Natural killer cell (primary cell): Measurements from ENCODE around the gene PAIP2. TPM values are rescaled to one million over a fixed set of nuclear protein-coding genes. Genes with fewer than 3 reads are reported as not detected.

Experiments used
- ATAC-seq, 3 donors: fragments of 150-1000 bp in 2 of 3; fragments of 200-7000 bp in 1 of 3; cut with Tn5 transposase; 1 replicate in 1 of 3; 2 replicates in 2 of 3; pipeline ENCODE4 v1.10.0; 2021; ENCODE audit warnings: mild to moderate bottlenecking in 2 of 3, moderate library complexity in 2 of 3
- DNase-seq, 2 donors: peaks; one replicate each; pipeline versions ENCODE4 v3.0.0 to v3.0.0-alpha.2; 2013 to 2021; ENCODE audit warnings: mixed read lengths in 1 of 2
- H3K27ac ChIP-seq: one replicate; pipeline ENCODE4 v1.5.1; 2013; ENCODE audit warnings: mild to moderate bottlenecking, low read length
- H3K27me3 ChIP-seq: one replicate; pipeline ENCODE4 v1.6.1; 2013; ENCODE audit warnings: low read length; ENCODE audit not compliant: control insufficient read depth, insufficient read depth
- H3K36me3 ChIP-seq: one replicate; pipeline ENCODE4 v1.6.1; 2013; ENCODE audit warnings: low read length; ENCODE audit not compliant: control insufficient read depth, insufficient read depth
- H3K4me1 ChIP-seq: one replicate; pipeline ENCODE4 v1.6.1; 2013; ENCODE audit warnings: low read length; ENCODE audit not compliant: control insufficient read depth, insufficient read depth
- H3K4me3 ChIP-seq: one replicate; pipeline ENCODE4 v1.5.1; 2013; ENCODE audit warnings: low read length
- H3K9me3 ChIP-seq: one replicate; pipeline ENCODE4 v1.6.1; 2013; ENCODE audit warnings: low read length; ENCODE audit not compliant: control insufficient read depth, insufficient read depth
- H3K27ac Mint-ChIP-seq, 2 donors: one replicate each; pipeline ENCODE4 v1.8.0; 2022; ENCODE audit warnings: mild to moderate bottlenecking in 2 of 2, mixed read lengths in 2 of 2, moderate library complexity in 1 of 2
- H3K27me3 Mint-ChIP-seq, 2 donors: one replicate each; pipeline ENCODE4 v1.8.0; 2022; ENCODE audit warnings: low read depth in 2 of 2, mixed read lengths in 2 of 2
- H3K36me3 Mint-ChIP-seq: one replicate; pipeline ENCODE4 v1.8.0; 2022; ENCODE audit warnings: mixed read lengths
- H3K4me1 Mint-ChIP-seq, 2 donors: one replicate each; pipeline ENCODE4 v1.8.0; 2022; ENCODE audit warnings: mixed read lengths in 2 of 2
- H3K4me3 Mint-ChIP-seq: one replicate; pipeline ENCODE4 v1.8.0; 2022; ENCODE audit warnings: mild to moderate bottlenecking, moderate library complexity, mixed read lengths
- H3K9me3 Mint-ChIP-seq, 2 donors: one replicate each; pipeline ENCODE4 v1.8.0; 2022; ENCODE audit warnings: mixed read lengths in 2 of 2
- WGBS: methylation state at CpG from one replicate; pipeline ENCODE4 v1.1.7; 2013; ENCODE audit warnings: missing lambda C conversion rate; ENCODE audit not compliant: insufficient coverage; 5-methylcytosine and 5-hydroxymethylcytosine counted together
- intact Hi-C: fragments of 100-400 bp; cut with micrococcal nuclease; formaldehyde crosslinking; loops from one replicate; pipeline ENCODE4 v1.14.2; 2022
- total RNA-seq, 4 donors: library from RNA; stranded (reverse); fragments of 120-200 nt in 1 of 4; gene quantifications; one replicate each; pipeline versions ENCODE4 v1.2.3 to v1.2.4, GENCODE V29; 2013 to 2022
- TF ChIP-seq, protein P1 (sequence below): fragments of 200-600 bp; IDR thresholded peaks from one replicate; pipeline ENCODE4 v1.8.0; 2022; ENCODE audit warnings: antibody characterized with exemption

PAIP2 gene
- total RNA-seq, 3 donors from 2014 or later (not counting 1 experiment from before 2014, with no cell fraction given): 105 to 126 (median 110) TPM

DNA sequence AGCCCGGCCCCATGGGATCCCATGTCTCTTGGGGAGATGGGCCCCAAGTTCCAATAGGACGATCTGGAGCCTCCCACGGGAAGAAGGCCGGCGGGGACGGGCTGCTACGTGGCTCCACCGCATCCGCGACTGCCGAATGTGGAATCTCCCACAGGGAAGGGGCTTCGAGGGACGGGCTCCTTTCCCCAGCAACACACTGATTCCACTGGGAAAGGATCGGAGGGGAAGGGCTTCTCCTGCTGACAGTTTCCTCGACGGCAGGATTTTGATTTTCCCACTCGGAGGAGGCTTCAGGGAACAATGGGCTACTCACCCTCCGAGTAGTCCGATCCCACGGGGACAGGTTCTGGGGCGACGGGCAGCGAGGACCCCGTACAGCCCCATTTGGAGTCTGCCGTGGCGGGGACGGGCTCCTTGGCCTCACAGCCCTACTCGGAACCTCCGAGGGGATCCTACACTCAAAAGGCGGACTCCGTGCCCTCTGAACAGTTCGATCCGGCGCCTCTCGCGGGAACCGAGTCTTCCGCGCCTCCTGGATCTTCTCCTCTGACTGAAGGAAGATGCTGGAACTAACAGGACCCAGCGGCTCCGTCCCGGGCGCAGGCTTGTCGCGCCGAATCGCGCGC lies 52.0 kb downstream of the PAIP2 start:
- Histone ChIP-seq H3K4me1 (peaks cover 55% of the 10 kb centered on the region), H3K27ac (no peak overlapping the region), H3K4me3 (peak overlapping the region; percentile 62), H3K27me3 (no peaks in the 10 kb centered on the region), H3K36me3 (no peaks in the 10 kb centered on the region), H3K9me3 (no peaks in the 10 kb centered on the region)
- H3K4me3 Mint-ChIP-seq: peak overlapping the region; percentile 88
- TF ChIP-seq, protein P1, sequence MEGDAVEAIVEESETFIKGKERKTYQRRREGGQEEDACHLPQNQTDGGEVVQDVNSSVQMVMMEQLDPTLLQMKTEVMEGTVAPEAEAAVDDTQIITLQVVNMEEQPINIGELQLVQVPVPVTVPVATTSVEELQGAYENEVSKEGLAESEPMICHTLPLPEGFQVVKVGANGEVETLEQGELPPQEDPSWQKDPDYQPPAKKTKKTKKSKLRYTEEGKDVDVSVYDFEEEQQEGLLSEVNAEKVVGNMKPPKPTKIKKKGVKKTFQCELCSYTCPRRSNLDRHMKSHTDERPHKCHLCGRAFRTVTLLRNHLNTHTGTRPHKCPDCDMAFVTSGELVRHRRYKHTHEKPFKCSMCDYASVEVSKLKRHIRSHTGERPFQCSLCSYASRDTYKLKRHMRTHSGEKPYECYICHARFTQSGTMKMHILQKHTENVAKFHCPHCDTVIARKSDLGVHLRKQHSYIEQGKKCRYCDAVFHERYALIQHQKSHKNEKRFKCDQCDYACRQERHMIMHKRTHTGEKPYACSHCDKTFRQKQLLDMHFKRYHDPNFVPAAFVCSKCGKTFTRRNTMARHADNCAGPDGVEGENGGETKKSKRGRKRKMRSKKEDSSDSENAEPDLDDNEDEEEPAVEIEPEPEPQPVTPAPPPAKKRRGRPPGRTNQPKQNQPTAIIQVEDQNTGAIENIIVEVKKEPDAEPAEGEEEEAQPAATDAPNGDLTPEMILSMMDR: no peak
- H3K36me3 Mint-ChIP-seq: no peaks in the 10 kb centered on the region
- WGBS: 17% methylated on average over 49 of the region's 49 CpGs
- peaks cover 39 to 41% of the 10 kb centered on the region in 2 donors for H3K4me1 Mint-ChIP-seq
- DNase-seq (no peak), ATAC-seq (no peak)
- H3K9me3 Mint-ChIP-seq: no peaks in the 10 kb centered on the region
- no peaks in the 10 kb centered on the region for H3K27me3 Mint-ChIP-seq
- intact Hi-C loops: loop anchor here (5.0 kb wide), 1 partner anchor 121 kb away; no protein-coding TSS in a partner anchor
- H3K27ac Mint-ChIP-seq: peak overlapping the region; percentile 62 to 95

GRCh38 chr5:139394123-139394653 lies 52.5 kb downstream of the PAIP2 start:
- H3K36me3 Mint-ChIP-seq: no peaks in the 10 kb centered on the region
- no peaks in the 10 kb centered on the region for H3K9me3 ChIP-seq
- no peaks in the 10 kb centered on the region for H3K27me3 Mint-ChIP-seq
- H3K4me1 Mint-ChIP-seq: peaks cover 39 to 40% of the 10 kb centered on the region in 2 donors
- no peaks in the 10 kb centered on the region for H3K27me3 ChIP-seq
- H3K4me3 ChIP-seq: peak overlapping the region; percentile 62
- ATAC-seq: peak in 2 of 3 donors; percentile 10 to 27
- intact Hi-C loops: loop anchor here (5.0 kb wide), 1 partner anchor 122 kb away; no protein-coding TSS in a partner anchor
- no peak overlapping the region for H3K27ac Mint-ChIP-seq
- peak overlapping the region; percentile 88 for H3K4me3 Mint-ChIP-seq
- peak; percentile 48 to 69 for DNase-seq
- TF ChIP-seq, protein P1: peak; percentile 37
- H3K27ac ChIP-seq: no peak overlapping the region
- peaks cover 49% of the 10 kb centered on the region for H3K4me1 ChIP-seq
- H3K36me3 ChIP-seq: no peaks in the 10 kb centered on the region
- no peaks in the 10 kb centered on the region for H3K9me3 Mint-ChIP-seq
- 22% methylated on average over 62 of the region's 62 CpGs for WGBS

GRCh38 chr5:139394654-139395566 lies 53.3 kb downstream of the PAIP2 start, which contains the start of gene PROB1:
Gene PROB1 (minus strand): TSS chr5:139395104. CDS start chr5:139395081, 23 bp downstream.
- no peaks in the 10 kb centered on the region for H3K36me3 ChIP-seq
- TF ChIP-seq, protein P1: no peak
- H3K36me3 Mint-ChIP-seq: no peaks in the 10 kb centered on the region
- peaks cover 35 to 38% of the 10 kb centered on the region in 2 donors for H3K4me1 Mint-ChIP-seq
- H3K4me3 Mint-ChIP-seq: peak within 1 kb of the TSS; percentile 88
- no peak within 1 kb of the TSS for H3K27ac Mint-ChIP-seq
- H3K4me3 ChIP-seq: peak within 1 kb of the TSS; percentile 62
- 88% methylated on average over 76 of the region's 76 CpGs for WGBS
- no peak for DNase-seq
- no peaks in the 10 kb centered on the region for H3K27me3 ChIP-seq
- no peaks in the 10 kb centered on the region for H3K9me3 ChIP-seq
- no peaks in the 10 kb centered on the region for H3K27me3 Mint-ChIP-seq
- H3K4me1 ChIP-seq: peaks cover 47% of the 10 kb centered on the region
- H3K9me3 Mint-ChIP-seq: no peaks in the 10 kb centered on the region
- intact Hi-C loops: loop anchor here (5.0 kb wide), 1 partner anchor 123 kb away; no protein-coding TSS in a partner anchor
- no peak within 1 kb of the TSS for H3K27ac ChIP-seq
- ATAC-seq: no peak
